ENCODE data around the gene FBLN2.

FBLN2 gene

DNA sequence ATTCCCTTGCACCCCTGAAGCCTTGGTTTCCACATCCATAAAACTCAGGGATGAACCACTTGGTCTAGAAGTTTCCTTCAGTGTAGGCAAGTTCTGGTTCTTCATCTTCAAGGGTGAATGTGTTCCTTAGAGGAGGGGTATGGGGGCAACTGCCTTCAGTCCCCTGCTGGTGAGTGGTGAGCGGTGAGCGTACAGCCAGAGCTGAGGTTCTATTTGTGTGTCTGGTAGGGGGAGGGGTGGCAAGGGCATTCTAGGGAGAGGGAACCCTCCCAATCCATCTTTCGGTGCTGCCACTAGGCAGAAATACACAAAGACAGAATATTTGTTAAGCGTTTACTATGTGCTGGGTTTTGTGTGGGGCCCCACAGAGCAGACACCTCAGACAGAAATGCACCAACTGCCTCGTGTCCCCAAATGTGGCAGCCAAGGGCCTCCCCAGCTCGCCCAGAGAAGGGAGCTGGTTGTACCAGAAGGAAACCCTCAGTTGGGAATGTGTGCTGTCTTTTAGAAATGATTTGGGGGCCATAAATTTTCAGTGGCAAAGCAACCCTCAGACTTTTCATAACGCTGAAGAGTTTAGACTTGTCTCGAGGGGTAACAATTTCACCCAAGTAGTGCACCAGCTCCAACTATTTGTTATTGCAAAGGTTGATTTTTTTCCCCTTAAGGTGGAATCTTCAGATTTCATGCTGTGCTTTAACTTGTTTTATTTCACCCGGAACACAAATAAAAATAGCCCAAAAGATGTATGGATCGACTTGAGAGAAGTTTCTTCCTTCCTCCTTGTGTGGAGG is 137.6 kb downstream of the FBLN2 start:
- no peak for DNase-seq (ENCODE audit: low read depth in 2 of 2)

DNA sequence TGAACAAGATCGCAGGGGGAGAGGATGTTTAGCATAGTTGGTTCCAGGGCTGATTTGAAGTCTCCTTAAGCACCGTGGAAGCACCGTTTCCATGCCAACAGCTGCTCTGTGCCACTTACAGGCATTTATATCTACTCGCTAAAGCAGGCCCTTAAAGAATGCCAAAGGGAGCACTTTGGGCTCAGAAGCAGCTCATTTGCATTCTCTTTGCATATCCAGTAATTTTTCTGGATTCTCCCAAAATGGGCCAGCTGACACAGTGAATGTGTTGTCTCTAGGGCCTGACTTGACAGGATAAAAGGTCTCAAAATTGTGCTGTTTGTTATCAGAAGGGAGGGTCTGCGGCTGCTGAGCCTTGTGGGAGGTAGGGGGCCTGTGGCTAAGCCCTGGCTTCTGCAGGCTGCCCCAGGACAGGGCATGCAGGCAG is 138.6 kb downstream of the FBLN2 start:
- DNase-seq (ENCODE audit: low read depth in 2 of 2): no peak
